ENCODE results near the gene CD300LD.

CD300LD gene

DNA sequence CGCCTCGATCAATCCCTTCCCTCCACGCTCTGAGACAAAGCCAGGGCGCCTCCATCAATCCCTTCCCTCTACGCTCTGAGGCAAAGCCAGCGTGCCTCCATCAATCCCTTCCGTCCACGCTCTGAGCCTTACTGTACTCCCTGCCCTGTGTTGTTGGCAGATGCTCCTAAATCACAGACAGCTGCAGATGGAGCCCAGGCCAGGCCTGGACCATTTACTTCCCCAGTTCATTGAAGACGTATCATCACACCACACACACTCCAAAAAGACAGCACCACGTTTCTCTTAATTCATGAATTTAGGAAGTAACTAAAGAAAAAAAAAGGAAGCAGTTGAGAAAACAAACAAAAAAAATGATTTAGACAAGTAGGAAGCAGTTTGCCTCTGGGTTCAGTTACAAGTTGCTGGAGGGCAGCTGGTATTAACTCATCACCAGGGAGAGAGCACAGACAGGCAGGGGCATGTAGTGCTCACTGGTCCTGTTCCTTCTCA, 7.4 kb upstream of the CD300LD start:
- no peak for TF ChIP-seq CTCF (IDR thresholded peaks at IDR 0.05; ENCODE audit: low read length, missing control alignments)
- DNase-seq (ENCODE audit: low read depth): no peak
- H3K4me3 ChIP-seq (replicated peaks; ENCODE audit: low read depth, low read length): no peak overlapping the region

DNA sequence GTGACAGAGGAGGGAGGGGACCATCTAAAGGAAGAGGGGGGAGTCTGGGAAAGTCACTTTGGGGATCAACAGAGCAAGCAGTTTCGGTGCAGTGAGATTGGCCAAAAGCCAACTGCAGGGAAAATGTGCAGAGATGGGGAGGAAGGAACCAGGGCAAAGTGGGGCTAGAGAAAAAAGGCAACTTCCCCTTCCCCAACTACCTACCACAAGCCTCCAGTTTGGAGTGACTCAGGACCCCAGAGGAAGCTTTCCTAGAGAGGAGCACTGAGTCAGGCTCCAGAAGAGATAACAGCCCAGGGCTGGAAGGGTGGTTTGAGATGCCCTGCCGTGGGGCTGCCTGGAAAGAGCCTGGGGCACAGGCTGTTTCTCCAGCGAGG, 6.9 kb upstream of the CD300LD start:
- DNase-seq (ENCODE audit: low read depth): no peak
- TF ChIP-seq CTCF (IDR thresholded peaks at IDR 0.05; ENCODE audit: low read length, missing control alignments): no peak
- H3K4me3 ChIP-seq (replicated peaks; ENCODE audit: low read depth, low read length): no peak overlapping the region

- no peak for TF ChIP-seq CTCF (IDR thresholded peaks at IDR 0.05; ENCODE audit: low read length, missing control alignments)
- H3K4me3 ChIP-seq (replicated peaks; ENCODE audit: low read depth, low read length): no peak overlapping the region
- no peak for DNase-seq (ENCODE audit: low read depth)
Observed at GRCh38 chr17:74598346-74599022, 6.4 kb upstream of the CD300LD start.

DNA sequence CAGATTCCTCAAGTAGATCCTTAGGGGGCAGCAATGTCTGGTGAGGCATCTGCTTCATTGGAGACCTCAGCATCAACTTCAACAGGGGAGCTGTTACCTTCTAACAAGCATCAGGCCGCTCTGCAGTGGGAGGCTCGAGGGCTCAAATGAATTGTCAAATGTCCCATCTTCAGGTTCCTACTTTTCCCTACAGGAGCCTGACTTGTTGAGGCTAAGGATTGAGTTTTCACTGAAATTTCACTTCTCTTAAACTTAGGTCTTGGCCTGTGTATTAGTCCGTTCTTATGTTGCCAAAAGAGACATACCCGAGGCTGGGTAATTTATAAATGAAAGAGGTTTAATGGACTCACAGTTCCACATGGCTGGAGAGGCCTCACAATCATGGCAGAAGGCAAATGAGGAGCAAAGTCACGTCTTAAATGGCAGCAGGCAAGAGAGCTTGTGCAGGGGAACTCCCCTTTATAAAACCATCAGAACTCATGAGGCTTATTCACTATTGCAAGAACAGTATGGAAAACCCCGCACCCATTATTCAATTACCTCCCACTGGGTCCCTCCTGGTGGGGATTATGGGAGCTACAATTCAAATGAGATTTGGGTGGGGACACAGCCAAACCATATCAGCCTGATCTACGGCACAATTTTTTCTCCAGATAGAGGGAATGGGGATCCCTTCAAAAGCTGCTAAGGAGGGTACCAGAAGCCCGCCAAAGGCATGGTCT, 5.1 kb upstream of the CD300LD start:
- no peak for TF ChIP-seq CTCF (IDR thresholded peaks at IDR 0.05; ENCODE audit: low read length, missing control alignments)
- no peak overlapping the region for H3K4me3 ChIP-seq (replicated peaks; ENCODE audit: low read depth, low read length)
- no peak for DNase-seq (ENCODE audit: low read depth)

DNA sequence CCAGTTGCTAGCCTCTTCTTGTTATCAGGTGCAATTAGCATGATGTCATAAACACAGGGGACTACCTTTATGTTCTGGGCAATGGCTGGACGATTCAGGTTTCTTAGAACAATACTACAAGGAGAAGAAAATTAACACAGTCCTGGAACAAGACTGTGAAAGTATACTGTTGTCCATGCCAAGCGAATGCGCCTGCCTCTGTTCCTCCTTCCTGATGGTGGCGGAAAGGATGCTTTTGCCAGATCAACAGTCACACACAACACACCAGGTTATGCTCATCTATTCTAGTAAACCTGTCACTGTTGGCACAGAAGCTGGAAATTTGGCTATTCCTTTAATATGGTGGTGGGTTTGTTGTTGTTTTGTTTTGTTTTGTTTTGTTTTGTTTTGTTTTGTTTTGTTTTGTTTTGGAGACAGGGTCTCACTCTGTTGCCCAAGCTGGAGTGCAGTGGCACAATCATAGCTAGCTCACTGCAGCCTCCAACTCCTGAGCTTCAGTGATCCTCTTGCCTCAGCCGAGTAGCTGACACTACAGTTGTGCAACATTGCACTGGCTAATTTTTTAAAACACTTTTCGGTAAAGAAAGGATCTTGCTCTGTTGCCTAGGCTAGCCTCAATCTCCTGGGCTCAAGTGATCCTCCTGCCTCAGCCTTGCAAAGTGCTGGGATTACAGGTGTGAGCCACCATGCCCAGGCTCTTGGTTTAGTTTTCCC, 3.1 kb upstream of the CD300LD start:
- H3K4me3 ChIP-seq (replicated peaks; ENCODE audit: low read depth, low read length): no peak overlapping the region
- DNase-seq (ENCODE audit: low read depth): no peak
- TF ChIP-seq CTCF (IDR thresholded peaks at IDR 0.05; ENCODE audit: low read length, missing control alignments): no peak

DNA sequence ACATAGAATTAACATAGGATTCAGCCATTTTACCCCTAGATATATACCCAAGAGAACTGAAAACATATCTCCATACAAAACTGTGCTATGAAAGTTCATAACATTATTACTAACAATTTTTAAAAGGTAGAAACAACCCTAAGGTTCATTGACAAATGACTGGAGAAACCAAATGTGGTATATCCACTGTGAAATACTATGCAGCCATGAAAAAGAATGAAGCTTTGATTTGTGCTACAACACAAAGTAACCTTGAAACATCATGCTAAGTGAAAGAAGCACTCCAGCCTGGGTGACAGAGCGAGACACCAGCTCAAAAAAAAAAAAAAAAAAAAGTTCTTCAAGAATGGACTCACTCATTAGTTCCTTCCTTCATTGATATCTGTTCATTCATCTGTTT, 580 bp downstream of the CD300LD start:
- no peak for DNase-seq (ENCODE audit: low read depth)
- TF ChIP-seq CTCF (IDR thresholded peaks at IDR 0.05; ENCODE audit: low read length, missing control alignments): no peak
- no peak overlapping the region for H3K4me3 ChIP-seq (replicated peaks; ENCODE audit: low read depth, low read length)
